ENCODE data around the gene PTPN7.
"Not testable (repeated sequence)": the region's sequence is repeated elsewhere in the genome, so short reads cannot be mapped to it uniquely, and the experiment has no call there.

Gene PTPN7

DNA sequence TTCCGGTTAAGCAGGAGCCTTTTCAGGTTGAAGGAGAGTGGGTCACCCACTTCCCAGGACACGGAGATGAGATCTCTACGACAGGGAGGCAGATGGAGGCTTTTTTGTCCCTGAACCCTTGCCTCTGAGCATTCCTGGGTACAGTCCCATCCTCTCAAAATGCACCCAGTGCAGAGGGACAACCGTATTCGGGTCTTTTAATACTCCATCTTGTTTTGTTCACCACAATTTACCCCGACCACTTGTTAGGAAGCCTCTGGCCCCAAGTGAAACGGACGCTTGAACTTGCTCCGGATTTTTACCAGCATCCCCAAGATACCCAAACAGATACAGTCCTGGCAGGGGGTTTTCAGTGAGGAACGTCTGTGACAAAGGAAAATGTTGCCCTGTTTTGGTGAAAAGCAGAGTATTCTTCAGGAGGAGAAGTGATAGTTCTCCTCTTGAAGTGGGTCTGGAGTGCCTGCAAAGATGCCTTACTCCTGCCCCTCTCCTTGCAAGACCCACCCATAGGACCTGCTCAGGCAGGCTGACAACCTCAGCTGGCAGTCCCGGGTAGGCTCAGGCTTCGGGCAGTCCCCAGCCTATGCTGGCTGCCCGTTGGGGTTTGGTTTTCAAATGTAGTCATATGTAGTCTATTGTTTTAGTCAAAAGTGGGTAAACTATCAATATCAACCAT, 15.2 kb downstream of the PTPN7 start:
- Histone ChIP-seq H3K27me3 (replicated peaks in 2 of 5; ENCODE audit: control insufficient read depth in 4 of 5, insufficient read depth in 5 of 5, low read length in 4 of 5) (no peaks in the 10 kb centered on the region), H3K4me1 (ENCODE audit: control extremely low read depth in 1 of 4, control insufficient read depth in 4 of 4, insufficient read depth in 4 of 4, low read length in 3 of 4) (peaks cover 1 to 40% (median 23%) of the 10 kb centered on the region in 4 experiments), H3K36me3 (ENCODE audit: control insufficient read depth in 4 of 4, insufficient read depth in 4 of 4, low read length in 3 of 4) (peaks cover 6 to 39% (median 31%) of the 10 kb centered on the region in 4 experiments), H3K4me3 (ENCODE audit: control insufficient read depth in 1 of 7, extremely low read depth in 1 of 7, insufficient read depth in 4 of 7, low read depth in 2 of 7, low read length in 6 of 7) (peak overlapping the region; percentile 75 to 90 (median 84)), H3K27ac (ENCODE audit: insufficient read depth in 1 of 2, low read depth in 1 of 2, low read length in 2 of 2, poor library complexity in 1 of 2, severe bottlenecking in 2 of 2) (peak overlapping the region in 1 of 2 experiments; percentile 88), H3K9me3 (ENCODE audit: control extremely low read depth in 1 of 5, control insufficient read depth in 4 of 5, insufficient read depth in 2 of 5, low read depth in 1 of 5, low read length in 4 of 5) (no peaks in the 10 kb centered on the region)
- POLR2A ChIA-PET: interaction anchor here (0.6 to 2.0 kb wide), 4 partner anchors 10 to 99 kb away, joined by 3 to 11 read pairs (median 6); partner anchors contain the start of gene PTPN7
- CTCF ChIA-PET: interaction anchor here (0.7 to 2.9 kb wide), 5 partner anchors 10 to 17 kb away, joined by 3 to 21 read pairs (median 10); no protein-coding TSS in a partner anchor
- WGBS (ENCODE audit: insufficient coverage): 0% methylated on average over 5 of the region's 13 CpGs
- peak in 2 of 3 donors; percentile 59 to 65 for DNase-seq

- POLR2A ChIA-PET: interaction anchor here (0.6 to 2.0 kb wide), 4 partner anchors 10 to 98 kb away, joined by 3 to 11 read pairs (median 8); partner anchors contain the start of gene PTPN7
- H3K4me3 ChIP-seq (ENCODE audit: control insufficient read depth in 1 of 7, extremely low read depth in 1 of 7, insufficient read depth in 4 of 7, low read depth in 2 of 7, low read length in 6 of 7): peak within 1 kb of the TSS; percentile 75 to 90 (median 84)
- no peaks in the 10 kb centered on the region for H3K27me3 ChIP-seq (replicated peaks in 2 of 5; ENCODE audit: control insufficient read depth in 4 of 5, insufficient read depth in 5 of 5, low read length in 4 of 5)
- H3K36me3 ChIP-seq (ENCODE audit: control insufficient read depth in 4 of 4, insufficient read depth in 4 of 4, low read length in 3 of 4): peaks cover 6 to 36% (median 28%) of the 10 kb centered on the region in 4 experiments
- H3K9me3 ChIP-seq (ENCODE audit: control extremely low read depth in 1 of 5, control insufficient read depth in 4 of 5, insufficient read depth in 2 of 5, low read depth in 1 of 5, low read length in 4 of 5): no peaks in the 10 kb centered on the region
- H3K27ac ChIP-seq (ENCODE audit: insufficient read depth in 1 of 2, low read depth in 1 of 2, low read length in 2 of 2, poor library complexity in 1 of 2, severe bottlenecking in 2 of 2): peak within 1 kb of the TSS; percentile 77 to 88
- WGBS (ENCODE audit: insufficient coverage): 0% methylated on average over 62 of the region's 82 CpGs
- peaks cover 1 to 37% (median 23%) of the 10 kb centered on the region in 4 experiments for H3K4me1 ChIP-seq (ENCODE audit: control extremely low read depth in 1 of 4, control insufficient read depth in 4 of 4, insufficient read depth in 4 of 4, low read length in 3 of 4)
- DNase-seq: peak in 1 of 3 donors; percentile 63
- CTCF ChIA-PET: interaction anchor here (0.7 to 3.3 kb wide), 4 partner anchors 10 to 18 kb away, joined by 3 to 21 read pairs (median 14); partner anchors contain the start of gene PTPN7
Measured at GRCh38 chr1:202144402-202145067, 15.9 kb downstream of the PTPN7 start, which contains the start of gene ARL8A. TSS of gene ARL8A (minus strand) at chr1:202144737. CDS start at chr1:202144572, 165 bp downstream.

- peak overlapping the region; percentile 75 to 90 (median 84) for H3K4me3 ChIP-seq (ENCODE audit: control insufficient read depth in 1 of 7, extremely low read depth in 1 of 7, insufficient read depth in 4 of 7, low read depth in 2 of 7, low read length in 6 of 7)
- H3K4me1 ChIP-seq (ENCODE audit: control extremely low read depth in 1 of 4, control insufficient read depth in 4 of 4, insufficient read depth in 4 of 4, low read length in 3 of 4): peaks cover 1 to 35% (median 23%) of the 10 kb centered on the region in 4 experiments
- DNase-seq: peak; percentile 62 to 87 (median 82)
- POLR2A ChIA-PET: interaction anchor here (0.5 to 2.0 kb wide), 5 partner anchors 9 to 64 kb away, joined by 3 to 11 read pairs (median 7); partner anchors contain the start of gene PTPN7
- H3K9me3 ChIP-seq (ENCODE audit: control extremely low read depth in 1 of 5, control insufficient read depth in 4 of 5, insufficient read depth in 2 of 5, low read depth in 1 of 5, low read length in 4 of 5): no peaks in the 10 kb centered on the region
- under 1% methylated on average over 49 of the region's 58 CpGs for WGBS (ENCODE audit: insufficient coverage)
- CTCF ChIA-PET: interaction anchor here (1.0 to 3.3 kb wide), 7 partner anchors 9 to 26 kb away, joined by 3 to 21 read pairs (median 4); partner anchors contain the start of gene PTPN7
- H3K27me3 ChIP-seq (replicated peaks in 2 of 5; ENCODE audit: control insufficient read depth in 4 of 5, insufficient read depth in 5 of 5, low read length in 4 of 5): no peaks in the 10 kb centered on the region
- peak overlapping the region; percentile 77 to 88 for H3K27ac ChIP-seq (ENCODE audit: insufficient read depth in 1 of 2, low read depth in 1 of 2, low read length in 2 of 2, poor library complexity in 1 of 2, severe bottlenecking in 2 of 2)
- H3K36me3 ChIP-seq (ENCODE audit: control insufficient read depth in 4 of 4, insufficient read depth in 4 of 4, low read length in 3 of 4): peaks cover 6 to 31% (median 23%) of the 10 kb centered on the region in 4 experiments
Measured at GRCh38 chr1:202143768-202144401, 16.5 kb downstream of the PTPN7 start.

DNA sequence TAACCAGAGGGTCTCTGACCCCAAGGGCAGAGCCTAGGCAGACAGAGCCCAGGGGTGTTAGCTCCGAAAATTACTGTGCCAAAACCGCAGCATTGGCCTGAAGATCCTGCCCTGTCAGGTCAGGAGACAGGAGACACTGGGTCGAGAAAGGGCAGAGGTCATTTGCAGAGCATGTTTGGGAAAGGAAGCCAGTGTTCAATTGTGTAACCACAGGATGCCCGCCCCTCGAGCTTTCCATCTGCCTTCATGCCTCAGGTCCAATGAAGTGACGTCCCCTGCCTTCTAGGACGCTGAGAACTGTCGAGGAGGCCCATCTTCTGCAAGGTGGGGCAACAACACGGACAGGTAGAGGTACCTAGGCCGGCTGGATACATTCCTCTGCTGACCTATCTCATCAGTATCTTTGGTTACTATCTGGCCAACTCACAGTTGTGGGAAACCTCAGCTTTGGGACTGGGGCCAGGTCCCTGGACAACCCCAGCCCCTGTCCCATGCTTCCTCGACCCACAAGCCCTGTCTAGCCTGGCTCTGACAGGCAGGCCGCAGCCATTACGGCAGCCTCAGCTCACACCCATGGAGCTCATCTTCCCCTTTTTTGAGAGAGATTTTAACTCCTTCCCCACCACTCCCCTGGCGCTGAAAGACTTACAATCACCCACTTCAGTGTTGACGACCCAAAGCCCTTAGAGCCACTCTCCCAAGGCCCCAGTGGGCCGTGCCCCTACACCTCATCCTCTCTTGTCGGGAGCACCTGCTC, 17.2 kb downstream of the PTPN7 start:
- Histone ChIP-seq H3K4me3 (ENCODE audit: control insufficient read depth in 1 of 7, extremely low read depth in 1 of 7, insufficient read depth in 4 of 7, low read depth in 2 of 7, low read length in 6 of 7) (peak overlapping the region; percentile 75 to 90 (median 84)), H3K9me3 (ENCODE audit: control extremely low read depth in 1 of 5, control insufficient read depth in 4 of 5, insufficient read depth in 2 of 5, low read depth in 1 of 5, low read length in 4 of 5) (no peaks in the 10 kb centered on the region), H3K4me1 (ENCODE audit: control extremely low read depth in 1 of 4, control insufficient read depth in 4 of 4, insufficient read depth in 4 of 4, low read length in 3 of 4) (peaks cover 1 to 35% (median 23%) of the 10 kb centered on the region in 4 experiments), H3K27me3 (replicated peaks in 2 of 5; ENCODE audit: control insufficient read depth in 4 of 5, insufficient read depth in 5 of 5, low read length in 4 of 5) (no peaks in the 10 kb centered on the region), H3K27ac (ENCODE audit: insufficient read depth in 1 of 2, low read depth in 1 of 2, low read length in 2 of 2, poor library complexity in 1 of 2, severe bottlenecking in 2 of 2) (peak overlapping the region; percentile 77 to 88), H3K36me3 (ENCODE audit: control insufficient read depth in 4 of 4, insufficient read depth in 4 of 4, low read length in 3 of 4) (peaks cover 3 to 30% (median 22%) of the 10 kb centered on the region in 4 experiments)
- WGBS (ENCODE audit: insufficient coverage): 6% methylated on average over 15 of the region's 17 CpGs
- DNase-seq: peak; percentile 72 to 90 (median 84)
- CTCF ChIA-PET: interaction anchor here (0.6 to 3.3 kb wide), 10 partner anchors 9 to 597 kb away, joined by 3 to 21 read pairs (median 4); partner anchors contain the start of gene PTPN7
- POLR2A ChIA-PET: interaction anchor here (0.5 to 2.0 kb wide), 4 partner anchors 8 to 63 kb away, joined by 3 to 11 read pairs (median 6); no protein-coding TSS in a partner anchor

DNA sequence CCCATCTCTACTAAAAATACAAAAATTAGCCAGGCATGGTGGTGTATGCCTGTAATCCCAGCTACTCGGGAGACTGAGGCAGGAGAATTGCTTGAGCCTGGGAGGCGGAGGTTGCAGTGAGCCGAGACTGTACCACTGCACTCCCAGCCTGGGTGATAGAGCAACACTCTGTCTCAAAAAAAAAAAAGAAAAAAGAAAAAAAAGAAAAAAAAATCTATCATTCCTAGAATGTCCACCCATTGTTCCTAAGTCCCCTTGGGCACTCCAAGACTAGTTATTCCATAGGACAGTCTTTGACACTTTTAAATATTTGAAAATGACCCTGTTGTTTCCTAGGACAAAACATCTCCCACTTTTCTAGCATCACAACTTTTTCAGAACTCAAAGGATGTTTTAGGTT, 18.9 kb downstream of the PTPN7 start:
- POLR2A ChIA-PET; DNase-seq; H3K27me3 ChIP-seq (replicated peaks in 2 of 5; ENCODE audit: control insufficient read depth in 4 of 5, insufficient read depth in 5 of 5, low read length in 4 of 5); H3K9me3 ChIP-seq (ENCODE audit: control extremely low read depth in 1 of 5, control insufficient read depth in 4 of 5, insufficient read depth in 2 of 5, low read depth in 1 of 5, low read length in 4 of 5); H3K27ac ChIP-seq (ENCODE audit: insufficient read depth in 1 of 2, low read depth in 1 of 2, low read length in 2 of 2, poor library complexity in 1 of 2, severe bottlenecking in 2 of 2); H3K4me3 ChIP-seq (ENCODE audit: control insufficient read depth in 1 of 7, extremely low read depth in 1 of 7, insufficient read depth in 4 of 7, low read depth in 2 of 7, low read length in 6 of 7): not testable (repeated sequence)
- 80% methylated on average over 1 of the region's 3 CpGs for WGBS (ENCODE audit: insufficient coverage)
- Histone ChIP-seq H3K4me1 (ENCODE audit: control extremely low read depth in 1 of 4, control insufficient read depth in 4 of 4, insufficient read depth in 4 of 4, low read length in 3 of 4) (peaks cover 1 to 35% (median 23%) of the 10 kb centered on the region in 4 experiments), H3K36me3 (ENCODE audit: control insufficient read depth in 4 of 4, insufficient read depth in 4 of 4, low read length in 3 of 4) (peaks cover 2 to 26% (median 18%) of the 10 kb centered on the region in 4 experiments)
- CTCF ChIA-PET: interaction anchor here (1.1 to 3.3 kb wide), 2 partner anchors 19 to 22 kb away, joined by 3 to 9 read pairs; partner anchors contain the start of gene PTPN7

GRCh38 chr1:202140833-202141232, 19.6 kb downstream of the PTPN7 start:
- 100% methylated on average over 4 of the region's 4 CpGs for WGBS (ENCODE audit: insufficient coverage)
- CTCF ChIA-PET: interaction anchor here (1.1 kb wide), 1 partner anchor 21 kb away, joined by 3 read pairs; no protein-coding TSS in a partner anchor
- H3K36me3 ChIP-seq (ENCODE audit: control insufficient read depth in 4 of 4, insufficient read depth in 4 of 4, low read length in 3 of 4): peaks cover 2 to 29% (median 20%) of the 10 kb centered on the region in 4 experiments
- DNase-seq: no peak
- no peaks in the 10 kb centered on the region for H3K9me3 ChIP-seq (ENCODE audit: control extremely low read depth in 1 of 5, control insufficient read depth in 4 of 5, insufficient read depth in 2 of 5, low read depth in 1 of 5, low read length in 4 of 5)
- POLR2A ChIA-PET: no interaction called here
- no peak overlapping the region for H3K27ac ChIP-seq (ENCODE audit: insufficient read depth in 1 of 2, low read depth in 1 of 2, low read length in 2 of 2, poor library complexity in 1 of 2, severe bottlenecking in 2 of 2)
- H3K27me3 ChIP-seq (replicated peaks in 2 of 5; ENCODE audit: control insufficient read depth in 4 of 5, insufficient read depth in 5 of 5, low read length in 4 of 5): no peaks in the 10 kb centered on the region
- H3K4me1 ChIP-seq (ENCODE audit: control extremely low read depth in 1 of 4, control insufficient read depth in 4 of 4, insufficient read depth in 4 of 4, low read length in 3 of 4): peaks cover 1 to 30% (median 23%) of the 10 kb centered on the region in 4 experiments
- H3K4me3 ChIP-seq (ENCODE audit: control insufficient read depth in 1 of 7, extremely low read depth in 1 of 7, insufficient read depth in 4 of 7, low read depth in 2 of 7, low read length in 6 of 7): no peak overlapping the region

All from common myeloid progenitor, CD34-positive (primary cell).